HG03103 (cell line): Measurements from ENCODE around the gene KCMF1.

Experiments
- ATAC-seq: cut with Tn5 transposase; IDR thresholded peaks from one replicate; pipeline ENCODE4 v1.9.1; 2021; ENCODE audit warnings: low read depth; ENCODE audit not compliant: unreplicated experiment

The KCMF1 gene

GRCh38 chr2:85076618-85077274 is 105.8 kb downstream of the KCMF1 start:
- ATAC-seq, result no peak

GRCh38 chr2:85077859-85078419 is 107.0 kb downstream of the KCMF1 start:
- ATAC-seq, result no peak

- no peak for ATAC-seq
Measured at GRCh38 chr2:85078536-85078935, 107.6 kb downstream of the KCMF1 start.

DNA sequence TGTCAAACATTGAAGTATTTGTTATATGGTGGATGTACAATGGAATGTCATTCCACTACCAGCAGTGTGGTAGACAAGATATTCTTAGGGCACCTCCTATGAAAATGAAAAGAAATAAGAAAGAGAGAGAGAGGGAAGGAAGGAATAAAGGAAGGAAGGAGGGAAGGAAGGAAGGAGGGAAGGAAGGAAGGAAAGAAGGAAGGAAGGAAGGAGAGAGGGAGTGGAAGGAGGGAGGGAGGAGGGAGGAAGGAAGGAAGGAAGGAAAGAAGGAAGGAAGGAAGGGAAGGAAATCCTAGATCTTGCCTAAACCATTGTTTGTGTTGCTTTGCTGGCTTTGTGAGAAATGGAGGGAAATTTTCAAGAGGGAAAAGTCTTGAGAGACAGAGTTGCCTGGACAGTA is 112.1 kb downstream of the KCMF1 start:
- no peak for ATAC-seq

DNA sequence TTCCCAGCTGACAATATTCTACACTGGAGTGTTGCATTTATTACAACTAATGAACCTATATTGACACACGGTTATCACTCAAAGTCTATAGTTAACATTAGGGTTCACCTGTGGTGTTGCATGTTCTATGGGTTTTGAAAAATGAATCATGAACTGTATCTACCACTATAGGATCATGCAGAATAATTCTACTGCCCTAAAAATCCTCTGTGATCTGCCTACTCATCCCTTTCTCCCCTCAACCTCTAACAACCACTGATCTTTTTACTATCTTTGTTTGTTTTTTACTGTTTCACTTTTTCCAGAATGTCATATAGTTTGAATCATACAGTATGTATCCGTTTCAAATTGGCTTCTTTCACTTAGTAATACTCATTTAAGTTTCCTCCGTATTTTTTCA is 114.6 kb downstream of the KCMF1 start:
- no peak for ATAC-seq

DNA sequence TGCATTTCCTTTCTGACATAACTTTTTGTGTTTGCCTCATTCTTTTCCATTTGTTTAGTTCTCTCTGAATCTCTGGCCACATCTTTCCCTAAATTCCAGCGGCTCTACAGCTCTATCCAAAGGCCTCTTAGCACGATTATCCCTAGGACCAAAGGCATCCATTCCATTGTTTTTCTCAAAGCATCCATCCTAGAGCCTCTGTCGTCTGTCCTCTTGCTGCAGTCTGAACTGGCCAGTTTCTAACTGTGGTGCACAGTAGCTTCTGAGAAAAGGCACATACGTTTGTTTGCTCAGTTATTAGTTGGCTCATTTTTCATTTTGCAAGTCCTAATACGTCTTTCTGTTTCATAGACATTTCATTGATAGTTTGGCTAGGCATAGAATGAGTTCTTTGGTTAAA is 116.6 kb downstream of the KCMF1 start:
- ATAC-seq, result no peak

- no peak for ATAC-seq
Measured at GRCh38 chr2:85088921-85089320, 118.0 kb downstream of the KCMF1 start.

GRCh38 chr2:85089585-85089984 is 118.6 kb downstream of the KCMF1 start:
- no peak for ATAC-seq

DNA sequence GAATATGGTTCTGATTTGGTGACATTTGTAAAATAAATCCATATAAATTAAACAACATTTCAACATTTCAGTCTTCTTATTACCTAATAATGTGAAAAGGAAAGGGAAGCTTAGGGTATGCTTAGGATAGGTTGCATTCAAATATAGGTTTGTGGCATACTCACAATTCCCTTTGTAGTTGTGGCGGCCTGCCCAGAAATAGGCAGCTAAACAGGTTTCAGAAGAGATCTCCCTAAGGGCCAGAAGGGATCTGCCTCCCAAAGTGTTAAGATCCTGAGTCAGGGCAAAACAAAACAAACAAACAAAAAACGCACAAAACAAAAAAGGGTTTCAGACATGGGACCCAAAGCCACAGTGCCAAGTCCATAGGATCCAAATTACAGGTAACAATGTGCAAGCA is 120.9 kb downstream of the KCMF1 start:
- ATAC-seq, result no peak

GRCh38 chr2:85095094-85095493 is 124.1 kb downstream of the KCMF1 start:
- no peak for ATAC-seq

DNA sequence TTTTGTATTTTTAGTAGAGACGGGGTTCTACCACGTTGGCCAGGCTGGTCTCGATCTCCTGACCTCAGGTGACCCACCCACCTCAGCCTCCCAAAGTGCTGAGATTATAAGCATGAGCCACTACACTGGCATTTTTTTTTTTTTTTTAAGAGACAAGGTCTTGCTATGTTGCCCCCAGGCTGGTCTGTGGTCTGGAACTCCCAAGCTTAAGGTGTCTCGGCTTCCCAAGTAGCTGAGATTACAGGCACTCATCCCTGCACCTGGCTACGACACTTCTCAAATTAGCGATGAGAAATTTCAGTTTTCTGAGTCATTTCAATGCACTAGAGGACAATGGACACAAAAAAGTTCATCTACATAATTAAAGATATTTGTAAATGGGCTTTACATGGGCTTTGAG is 125.7 kb downstream of the KCMF1 start:
- ATAC-seq, result no peak

DNA sequence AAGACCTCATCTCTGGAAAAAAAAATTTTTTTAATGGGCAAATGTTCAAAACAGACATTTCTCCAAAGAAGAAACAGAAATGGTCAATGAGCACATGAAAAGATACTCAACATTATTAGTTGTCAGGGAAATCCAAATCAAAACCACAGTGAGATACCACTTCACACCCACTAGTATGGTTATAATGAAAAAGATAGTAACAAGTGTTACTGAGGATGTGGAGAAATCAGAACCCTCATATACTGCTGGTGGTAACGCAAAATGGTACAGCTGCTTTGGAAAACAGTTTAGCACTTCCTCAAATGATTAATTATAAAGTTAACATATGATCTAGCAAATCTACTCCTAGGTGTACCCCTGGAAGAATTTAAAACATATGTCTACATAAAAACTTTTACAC is 133.3 kb downstream of the KCMF1 start:
- no peak for ATAC-seq

GRCh38 chr2:85106489-85107180 is 135.7 kb downstream of the KCMF1 start:
- no peak for ATAC-seq
